GM12874 (cell line): Measurements from ENCODE around the gene HLA-A.

ENCODE experiments used
- CTCF ChIP-seq: IDR thresholded peaks from 2 replicates; pipeline ENCODE4 v1.5.1; 2011; ENCODE audit warnings: low read depth, mild to moderate bottlenecking, control low read depth, low read length, moderate library complexity; ENCODE audit not compliant: insufficient read depth

Gene HLA-A

GRCh38 chr6:29909985-29910384 lies 32.3 kb upstream of the HLA-A start:
- TF ChIP-seq CTCF, result no peak

GRCh38 chr6:29912840-29913239 lies 29.5 kb upstream of the HLA-A start:
- no peak for TF ChIP-seq CTCF

- TF ChIP-seq CTCF, result no peak
Observed at GRCh38 chr6:29916741-29917140, 25.6 kb upstream of the HLA-A start.

GRCh38 chr6:29917857-29918256 lies 24.5 kb upstream of the HLA-A start:
- no peak for TF ChIP-seq CTCF

GRCh38 chr6:29919506-29920445 lies 22.6 kb upstream of the HLA-A start:
- TF ChIP-seq CTCF, result no peak

GRCh38 chr6:29924287-29924686 lies 18.0 kb upstream of the HLA-A start:
- TF ChIP-seq CTCF, result no peak

- no peak for TF ChIP-seq CTCF
Observed at GRCh38 chr6:29924731-29925130, 17.6 kb upstream of the HLA-A start.
